ENCODE data around the gene ARHGAP10. TPM values are rescaled to one million over a fixed set of nuclear protein-coding genes. Genes with fewer than 3 reads are reported as not detected.

Gene ARHGAP10
- total RNA-seq, 1 experiment from 2014 or later: 36.9 TPM

DNA sequence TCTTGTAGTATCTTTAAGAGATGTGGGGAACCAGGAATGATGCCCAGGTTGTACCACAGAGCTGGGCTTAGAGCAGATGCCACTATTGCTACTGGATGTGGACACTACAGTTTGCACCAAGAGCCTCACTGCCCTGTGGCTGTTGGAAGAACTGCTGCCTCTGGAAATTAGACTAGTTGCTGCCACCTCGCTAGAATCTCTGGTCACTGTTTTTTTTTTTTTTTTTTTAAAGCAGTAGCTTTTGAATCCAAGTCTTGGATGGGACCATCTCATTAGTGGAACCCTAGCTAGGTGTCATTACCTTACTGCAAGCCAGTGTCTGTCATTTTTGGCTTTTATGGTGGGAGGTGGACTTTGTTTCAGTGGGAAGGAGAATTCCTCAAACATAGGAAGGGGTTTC, 105.5 kb downstream of the ARHGAP10 start:
- no peaks in the 10 kb centered on the region for H3K27me3 ChIP-seq (replicated peaks)
- no peak for DNase-seq (ENCODE audit: low read depth in 1 of 2, low spot score in 2 of 2)
- no peak overlapping the region for H3K4me3 ChIP-seq
- no peaks in the 10 kb centered on the region; the same call in 1 of the 2 replicates for H3K4me1 ChIP-seq (replicated peaks)
- H3K9me3 ChIP-seq (replicated peaks): 0 out of 2 replicates have a peak, but pooled peaks cover 5% of the 10 kb centered on the region
- peaks cover 10% of the 10 kb centered on the region for H3K36me3 ChIP-seq
- H3K27ac ChIP-seq: no peak overlapping the region

DNA sequence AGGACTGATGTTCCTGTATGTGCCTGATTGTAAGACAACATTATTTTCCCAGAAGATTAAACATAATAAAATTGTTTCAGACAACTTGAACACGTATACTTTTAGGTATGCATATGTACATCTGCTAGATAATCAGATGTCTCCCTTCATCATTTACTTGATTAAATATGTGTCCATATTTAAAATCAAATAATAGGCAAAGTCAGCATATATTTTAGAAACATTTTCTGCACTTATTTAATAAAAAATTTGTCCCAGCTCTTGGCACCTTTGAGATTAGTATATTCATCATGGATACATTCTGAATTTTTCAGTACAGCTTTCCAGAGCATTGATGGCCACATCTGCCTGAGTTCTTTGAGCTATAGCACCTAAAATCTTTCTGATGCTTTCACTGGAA, 106.0 kb downstream of the ARHGAP10 start:
- Histone ChIP-seq H3K27ac (no peak overlapping the region), H3K9me3 (replicated peaks) (0 out of 2 replicates have a peak, but pooled peaks cover 2% of the 10 kb centered on the region), H3K36me3 (peaks cover 11% of the 10 kb centered on the region), H3K4me3 (no peak overlapping the region), H3K27me3 (replicated peaks) (no peaks in the 10 kb centered on the region), H3K4me1 (replicated peaks) (no peaks in the 10 kb centered on the region; the same call in 1 of the 2 replicates)
- no peak for DNase-seq (ENCODE audit: low read depth in 1 of 2, low spot score in 2 of 2)

DNA sequence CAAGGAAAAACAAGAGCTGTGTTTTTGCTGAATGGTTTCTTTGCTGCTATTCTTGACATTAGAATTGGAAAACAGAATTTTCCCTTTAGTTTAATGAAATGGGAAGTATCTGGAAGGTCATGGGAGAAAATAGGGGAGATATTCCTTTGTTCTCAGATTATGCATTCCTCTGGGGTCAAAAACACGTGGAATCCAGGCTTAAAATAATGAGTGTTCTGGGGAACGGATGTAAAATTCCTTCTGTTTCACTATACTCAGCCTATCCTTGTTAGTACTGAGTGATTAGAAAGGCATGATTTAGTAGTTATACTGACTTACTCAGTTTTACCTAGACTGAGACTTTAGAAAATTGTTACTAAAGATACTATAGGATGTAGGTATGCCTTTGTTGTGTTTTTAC, 107.3 kb downstream of the ARHGAP10 start:
- DNase-seq (ENCODE audit: low read depth in 1 of 2, low spot score in 2 of 2): no peak
- Histone ChIP-seq H3K4me3 (no peak overlapping the region), H3K36me3 (peaks cover 6% of the 10 kb centered on the region), H3K27ac (no peak overlapping the region), H3K4me1 (replicated peaks) (no peaks in the 10 kb centered on the region), H3K27me3 (replicated peaks) (no peaks in the 10 kb centered on the region), H3K9me3 (replicated peaks) (no peaks in the 10 kb centered on the region)

DNA sequence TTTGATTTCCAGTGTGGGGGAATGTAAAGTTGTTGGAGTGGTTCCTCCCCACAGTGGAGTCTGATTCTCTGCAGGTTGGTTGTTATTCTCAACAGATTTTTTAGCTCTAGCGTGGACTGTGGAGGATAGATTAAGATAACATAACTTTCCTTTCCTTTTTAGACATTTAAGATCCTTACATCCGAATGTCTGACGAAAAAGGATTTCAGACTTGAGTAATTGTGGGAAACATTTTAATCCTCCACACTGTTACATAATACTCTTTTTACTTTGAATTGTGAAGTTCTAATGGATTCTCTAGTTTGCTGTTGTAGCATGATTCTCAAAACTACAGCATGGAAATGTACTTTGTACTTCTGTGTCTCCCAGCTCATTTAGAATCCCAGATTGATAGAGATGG, 107.8 kb downstream of the ARHGAP10 start:
- Histone ChIP-seq H3K4me3 (no peak overlapping the region), H3K27me3 (replicated peaks) (no peaks in the 10 kb centered on the region), H3K27ac (no peak overlapping the region), H3K9me3 (replicated peaks) (no peaks in the 10 kb centered on the region), H3K4me1 (replicated peaks) (no peaks in the 10 kb centered on the region), H3K36me3 (peaks cover 6% of the 10 kb centered on the region)
- DNase-seq (ENCODE audit: low read depth in 1 of 2, low spot score in 2 of 2): no peak

DNA sequence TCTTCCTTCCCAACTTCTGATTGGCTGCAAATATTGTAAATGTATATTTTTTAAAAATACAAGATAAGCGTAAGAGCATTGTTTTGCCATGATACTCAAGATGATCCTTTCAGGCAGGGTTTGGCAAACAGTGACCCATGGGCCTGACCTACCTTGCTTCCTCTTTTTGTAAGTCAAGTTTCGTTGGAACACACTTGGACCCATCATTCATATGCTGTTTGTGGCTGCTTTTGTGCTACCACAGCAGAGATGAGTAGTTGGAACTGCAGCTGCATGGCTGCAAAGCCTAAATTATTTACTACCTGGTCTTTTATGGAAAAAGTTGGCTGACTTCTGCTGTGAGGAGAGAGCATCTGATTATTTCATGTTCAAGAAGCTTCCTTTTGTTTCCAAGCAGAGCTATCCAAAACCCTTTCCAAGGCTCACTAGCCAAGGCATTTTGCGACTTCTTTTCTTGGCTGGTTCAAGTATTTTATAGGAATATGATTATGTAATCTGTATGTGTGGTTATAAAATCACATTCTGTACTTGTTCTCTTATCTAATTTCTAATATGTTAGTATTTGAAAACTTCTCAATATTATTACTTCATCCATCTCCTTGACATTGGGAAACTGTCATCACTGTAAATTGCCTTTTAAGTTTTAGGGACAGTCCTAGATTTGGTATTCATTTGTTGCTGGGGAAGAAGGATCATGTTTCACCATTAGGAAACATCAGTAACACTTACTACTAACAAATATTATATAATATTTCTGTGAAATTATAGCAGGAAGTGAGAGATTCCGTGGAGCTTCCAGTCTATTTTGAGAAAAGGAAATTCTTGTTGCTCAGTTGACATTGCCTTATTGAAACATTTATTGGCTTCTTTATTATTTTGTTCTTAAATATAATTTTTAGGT, 109.2 kb downstream of the ARHGAP10 start:
- no peak for DNase-seq (ENCODE audit: low read depth in 1 of 2, low spot score in 2 of 2)
- Histone ChIP-seq H3K9me3 (replicated peaks) (no peaks in the 10 kb centered on the region), H3K27ac (no peak overlapping the region), H3K36me3 (peaks cover 6% of the 10 kb centered on the region), H3K27me3 (replicated peaks) (no peaks in the 10 kb centered on the region), H3K4me1 (replicated peaks) (peaks cover 1% of the 10 kb centered on the region; the same call in 1 of the 2 replicates), H3K4me3 (no peak overlapping the region)

DNA sequence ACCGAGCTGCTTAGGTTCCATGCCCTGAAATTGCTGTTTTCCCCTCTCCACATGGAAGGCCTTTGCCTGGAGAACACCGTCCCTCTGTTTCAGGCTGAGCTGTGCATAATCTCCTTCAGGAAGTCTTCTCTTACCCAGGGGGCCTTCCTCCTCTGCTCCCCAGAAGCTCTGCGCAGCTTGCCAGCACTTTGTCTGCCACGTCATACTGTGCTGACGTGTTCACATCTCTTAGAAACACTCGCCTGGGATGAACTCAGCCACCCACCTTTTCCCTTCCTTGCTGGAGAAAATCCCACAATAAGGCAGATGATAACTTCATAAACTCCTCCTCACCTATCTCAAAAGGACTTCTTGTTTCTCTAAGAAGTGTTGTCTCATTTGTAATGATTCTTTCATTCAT, 110.7 kb downstream of the ARHGAP10 start:
- Histone ChIP-seq H3K4me3 (no peak overlapping the region), H3K9me3 (replicated peaks) (no peaks in the 10 kb centered on the region), H3K4me1 (replicated peaks) (peaks cover 16% of the 10 kb centered on the region), H3K36me3 (peaks cover 13% of the 10 kb centered on the region), H3K27me3 (replicated peaks) (no peaks in the 10 kb centered on the region), H3K27ac (no peak overlapping the region)
- DNase-seq (ENCODE audit: low read depth in 1 of 2, low spot score in 2 of 2): no peak

DNA sequence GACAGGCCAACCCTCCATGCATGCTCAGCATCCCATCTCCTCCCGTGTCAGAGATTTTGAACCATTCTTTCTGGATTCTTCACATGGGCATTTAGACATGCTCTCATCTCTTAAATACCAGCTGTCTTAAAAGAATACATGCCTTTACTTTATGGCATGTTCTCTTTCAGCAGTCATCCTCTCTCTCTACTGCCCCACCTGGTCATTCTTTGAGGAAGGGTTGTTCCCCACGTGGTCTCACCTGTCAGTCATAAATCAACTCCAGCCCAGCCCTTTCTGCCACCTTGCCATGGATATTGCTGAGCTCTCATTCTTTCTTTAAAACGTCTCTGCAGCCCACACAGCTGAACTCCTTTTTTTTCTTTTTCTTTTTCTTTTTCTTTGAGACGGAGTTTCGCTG, 111.3 kb downstream of the ARHGAP10 start:
- no peaks in the 10 kb centered on the region for H3K27me3 ChIP-seq (replicated peaks)
- H3K9me3 ChIP-seq (replicated peaks): no peaks in the 10 kb centered on the region
- H3K4me1 ChIP-seq (replicated peaks): peaks cover 22% of the 10 kb centered on the region
- H3K36me3 ChIP-seq: peaks cover 16% of the 10 kb centered on the region
- no peak overlapping the region for H3K4me3 ChIP-seq
- no peak for DNase-seq (ENCODE audit: low read depth in 1 of 2, low spot score in 2 of 2)
- no peak overlapping the region for H3K27ac ChIP-seq

DNA sequence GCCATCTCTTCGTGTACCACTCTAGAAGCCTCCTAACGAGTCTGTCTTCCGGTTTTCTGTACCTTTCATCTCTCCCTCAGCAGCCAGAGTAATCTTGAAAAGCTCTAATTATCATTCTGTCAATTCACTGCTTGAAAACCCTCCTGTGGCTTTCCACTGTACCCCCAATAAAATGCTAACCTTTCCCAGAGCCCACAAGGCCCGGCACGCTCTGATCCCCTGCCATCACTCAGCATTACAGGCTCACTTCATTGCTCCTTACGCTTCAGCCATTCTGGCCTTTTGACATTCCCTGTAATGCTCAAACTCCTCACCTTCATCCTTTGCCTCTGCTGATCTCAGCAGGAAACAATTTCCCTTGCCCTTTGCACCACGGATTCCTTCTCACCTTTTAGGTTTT, 112.9 kb downstream of the ARHGAP10 start:
- Histone ChIP-seq H3K4me3 (no peak overlapping the region), H3K27ac (no peak overlapping the region), H3K27me3 (replicated peaks) (no peaks in the 10 kb centered on the region), H3K36me3 (peaks cover 27% of the 10 kb centered on the region), H3K9me3 (replicated peaks) (no peaks in the 10 kb centered on the region), H3K4me1 (replicated peaks) (peaks cover 26% of the 10 kb centered on the region)
- DNase-seq (ENCODE audit: low read depth in 1 of 2, low spot score in 2 of 2): no peak

DNA sequence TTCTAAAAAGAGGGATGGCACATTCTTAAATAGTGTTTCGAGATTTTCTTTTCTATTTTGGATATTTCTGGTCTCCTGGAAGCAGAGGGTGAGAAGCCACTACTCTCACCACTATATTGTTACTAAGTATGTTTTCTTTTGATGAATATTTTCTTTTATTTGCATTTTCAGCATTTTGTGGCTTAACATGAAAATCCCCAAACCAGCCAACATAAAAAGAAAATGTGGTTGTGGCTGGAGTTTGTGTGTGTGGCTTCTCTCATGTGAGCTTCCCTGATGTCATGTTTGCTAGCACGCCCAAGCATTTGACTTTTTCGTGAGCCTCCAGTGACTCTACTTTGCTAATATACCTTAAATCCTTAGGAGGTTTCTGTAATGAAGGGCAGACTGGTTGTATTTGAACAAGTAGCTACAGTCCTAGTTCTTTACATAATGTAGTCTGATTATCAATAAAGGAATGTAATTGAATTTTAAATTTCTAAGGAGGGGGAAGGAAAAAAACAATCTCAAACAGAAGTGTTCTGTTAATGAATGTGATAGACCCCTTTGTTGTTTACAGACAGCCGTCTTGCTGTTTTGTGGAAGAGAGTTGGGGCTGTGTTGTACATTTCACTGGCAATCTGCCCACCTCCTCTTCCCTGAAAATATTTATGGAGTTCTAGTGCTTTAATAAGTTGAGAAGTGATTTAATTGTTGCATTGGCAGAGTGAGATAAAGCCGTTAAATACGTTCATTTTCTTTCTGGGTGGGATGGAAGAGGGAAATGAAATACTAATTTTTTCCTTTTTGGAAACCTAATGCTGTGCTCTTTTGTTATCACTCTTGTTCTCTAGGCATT, 114.6 kb downstream of the ARHGAP10 start:
- H3K4me3 ChIP-seq: no peak overlapping the region
- H3K36me3 ChIP-seq: peaks cover 39% of the 10 kb centered on the region
- DNase-seq (ENCODE audit: low read depth in 1 of 2, low spot score in 2 of 2): peak in 1 of 2 experiments; percentile 35
- no peak overlapping the region for H3K27ac ChIP-seq
- H3K27me3 ChIP-seq (replicated peaks): no peaks in the 10 kb centered on the region
- peaks cover 26% of the 10 kb centered on the region for H3K4me1 ChIP-seq (replicated peaks)
- H3K9me3 ChIP-seq (replicated peaks): no peaks in the 10 kb centered on the region

DNA sequence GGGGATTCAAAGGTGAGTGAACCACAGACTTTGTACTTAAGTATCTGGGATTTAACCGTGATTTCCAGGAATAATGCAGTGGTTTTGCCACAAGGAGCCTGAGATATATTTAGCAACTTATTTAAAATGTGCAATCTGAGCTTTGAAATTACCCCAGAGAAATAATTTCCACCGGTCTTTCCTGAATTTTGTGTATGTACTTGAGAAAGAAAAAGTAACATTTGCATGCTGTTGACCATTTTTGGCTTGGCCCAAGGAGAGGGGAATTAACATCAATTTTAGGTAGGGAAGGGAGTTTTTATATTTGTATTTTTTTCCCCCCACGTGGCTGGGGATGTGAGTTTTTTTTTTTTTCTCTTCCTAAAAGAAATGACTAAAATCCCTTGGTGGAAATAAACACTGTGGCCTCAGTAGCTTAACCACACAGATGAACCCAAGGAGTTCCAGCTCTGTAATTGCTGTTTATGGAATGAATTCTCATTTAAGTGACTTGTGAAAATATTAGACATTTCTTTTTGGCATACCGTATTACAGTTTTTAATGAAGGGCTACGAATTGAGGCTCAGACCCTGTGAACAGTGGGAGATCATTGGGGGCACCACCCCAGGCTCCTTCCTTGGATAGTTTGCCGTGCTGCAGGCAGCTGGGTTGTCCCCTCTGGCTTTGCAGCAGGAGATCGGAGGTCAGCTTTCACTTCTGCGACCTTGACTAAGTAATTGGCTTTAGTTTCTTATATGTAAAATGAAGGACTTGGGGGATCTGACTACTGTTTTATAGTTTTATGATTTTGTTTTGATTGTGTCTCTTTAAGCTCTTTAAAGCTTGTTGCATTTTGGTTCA, 116.1 kb downstream of the ARHGAP10 start:
- Histone ChIP-seq H3K27me3 (replicated peaks) (no peaks in the 10 kb centered on the region), H3K4me3 (no peak overlapping the region), H3K4me1 (replicated peaks) (peaks cover 26% of the 10 kb centered on the region), H3K36me3 (peaks cover 41% of the 10 kb centered on the region), H3K9me3 (replicated peaks) (no peaks in the 10 kb centered on the region), H3K27ac (no peak overlapping the region)
- DNase-seq (ENCODE audit: low read depth in 1 of 2, low spot score in 2 of 2): no peak

DNA sequence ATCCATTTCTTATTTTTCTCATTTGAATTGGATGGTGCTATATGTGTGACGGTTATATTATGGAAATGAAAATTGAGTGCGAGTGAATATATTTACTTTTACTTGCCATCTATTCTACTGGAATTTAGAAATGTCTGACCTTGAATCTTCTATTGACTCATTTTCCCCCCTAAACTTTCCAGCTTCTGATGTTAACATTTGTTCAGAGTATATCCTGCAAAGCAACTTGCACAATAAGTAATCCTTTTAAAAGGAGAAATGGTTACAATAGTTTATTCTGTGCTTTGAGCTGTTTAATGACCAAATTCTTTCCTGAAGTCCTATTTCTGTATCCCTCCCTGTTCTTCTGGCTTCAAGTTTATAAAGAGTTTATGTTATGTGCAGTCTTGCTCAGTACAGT, 116.7 kb downstream of the ARHGAP10 start:
- DNase-seq (ENCODE audit: low read depth in 1 of 2, low spot score in 2 of 2): no peak
- Histone ChIP-seq H3K4me3 (no peak overlapping the region), H3K27me3 (replicated peaks) (no peaks in the 10 kb centered on the region), H3K27ac (no peak overlapping the region), H3K4me1 (replicated peaks) (peaks cover 26% of the 10 kb centered on the region), H3K9me3 (replicated peaks) (no peaks in the 10 kb centered on the region), H3K36me3 (peaks cover 41% of the 10 kb centered on the region)

DNA sequence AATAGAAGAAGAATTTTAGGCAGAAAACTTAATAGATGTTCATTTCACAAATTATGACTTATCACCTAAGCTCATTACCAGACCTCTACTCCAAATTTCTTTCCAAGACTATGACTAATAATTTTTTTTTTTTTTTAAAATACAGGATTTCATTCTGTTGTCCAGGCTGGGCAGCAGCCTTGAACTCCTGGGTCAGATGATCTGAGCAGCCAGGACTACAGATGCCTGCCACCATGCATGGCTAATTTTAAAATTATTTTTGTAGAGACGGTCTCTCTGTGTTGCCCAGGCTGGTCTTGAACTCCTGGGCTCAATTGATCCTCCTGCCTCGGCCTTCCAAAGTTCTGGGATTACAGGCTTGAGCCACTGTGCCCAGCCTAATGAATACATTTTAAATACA, 119.2 kb downstream of the ARHGAP10 start:
- no peak for DNase-seq (ENCODE audit: low read depth in 1 of 2, low spot score in 2 of 2)
- H3K9me3 ChIP-seq (replicated peaks): no peaks in the 10 kb centered on the region
- no peak overlapping the region for H3K27ac ChIP-seq
- H3K4me1 ChIP-seq (replicated peaks): peaks cover 47% of the 10 kb centered on the region
- H3K36me3 ChIP-seq: peaks cover 41% of the 10 kb centered on the region
- H3K4me3 ChIP-seq: no peak overlapping the region
- H3K27me3 ChIP-seq (replicated peaks): no peaks in the 10 kb centered on the region

DNA sequence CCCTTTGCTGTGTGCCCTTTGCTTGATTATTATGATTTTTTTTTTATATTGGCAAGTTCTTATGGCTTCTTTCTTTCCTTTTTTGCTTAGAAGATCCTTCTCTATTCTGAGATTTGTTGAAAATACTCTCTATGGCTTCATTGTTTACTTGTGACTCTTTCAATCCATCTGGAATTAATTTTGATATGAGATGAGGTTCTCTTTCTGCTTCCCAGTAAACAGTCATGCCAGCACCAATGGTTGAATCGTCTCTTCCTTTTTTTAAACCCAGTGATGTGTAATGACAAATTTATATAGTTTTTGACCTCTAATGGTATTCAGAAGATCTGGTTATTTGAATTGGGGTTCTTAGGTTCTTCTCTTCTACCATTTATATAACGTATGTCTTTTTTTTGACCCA, 121.8 kb downstream of the ARHGAP10 start:
- H3K36me3 ChIP-seq: peaks cover 37% of the 10 kb centered on the region
- no peaks in the 10 kb centered on the region for H3K9me3 ChIP-seq (replicated peaks)
- no peak overlapping the region for H3K27ac ChIP-seq
- no peaks in the 10 kb centered on the region for H3K27me3 ChIP-seq (replicated peaks)
- peaks cover 23% of the 10 kb centered on the region for H3K4me1 ChIP-seq (replicated peaks)
- H3K4me3 ChIP-seq: no peak overlapping the region
- DNase-seq (ENCODE audit: low read depth in 1 of 2, low spot score in 2 of 2): no peak

All from SJSA1 (cell line).